Esophagus muscularis mucosa (tissue), 4 donors: Measurements from ENCODE around the gene CDH4.

Source experiments
- EP300 ChIP-seq: sonication (generic); formaldehyde crosslinking; IDR thresholded peaks from one replicate; pipeline ENCODE4 v1.6.1; 2017; ENCODE audit warnings: antibody characterized with exemption
- POLR2A ChIP-seq: fragments of 450-650 bp; IDR thresholded peaks from one replicate; pipeline ENCODE4 v1.6.1; 2017; ENCODE audit warnings: antibody characterized with exemption, moderate library complexity, mild to moderate bottlenecking, low read depth
- POLR2AphosphoS5 ChIP-seq, 2 donors: sonication (generic); formaldehyde crosslinking; IDR thresholded peaks; one replicate each; pipeline ENCODE4 v1.6.1; 2017; ENCODE audit warnings: antibody characterized with exemption in 2 of 2
- TF ChIP-seq, protein P1 (sequence below), 3 experiments: fragments of 200-600 bp in 2 of 3; fragments of 450-650 bp in 1 of 3; sonication (generic) in 2 of 3; IDR thresholded peaks; one replicate each; pipeline ENCODE4 v1.5.1; 2017 to 2019; ENCODE audit warnings: antibody characterized with exemption in 3 of 3, mild to moderate bottlenecking in 2 of 3, moderate library complexity in 1 of 3

DNA sequence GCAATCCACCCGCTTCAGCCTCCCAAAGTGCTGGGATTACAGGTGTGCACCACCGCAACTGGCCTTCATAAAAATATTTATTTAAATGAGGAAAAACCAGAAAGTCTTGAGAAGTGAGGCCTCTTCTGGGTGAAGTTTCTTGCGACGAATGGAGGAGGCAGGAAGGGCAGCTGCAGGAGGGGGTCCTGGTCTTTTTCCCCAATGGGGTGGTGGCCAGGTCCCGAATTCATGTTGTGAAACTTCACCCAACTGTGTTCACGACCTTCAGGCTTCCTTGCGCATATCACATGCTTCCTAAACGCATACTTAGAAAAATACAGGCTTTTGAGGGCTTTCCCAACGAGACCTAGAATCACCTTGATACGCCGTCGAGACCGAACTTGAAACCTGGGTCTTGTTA is 145.1 kb downstream of the CDH4 start:
- TF ChIP-seq, protein P1, sequence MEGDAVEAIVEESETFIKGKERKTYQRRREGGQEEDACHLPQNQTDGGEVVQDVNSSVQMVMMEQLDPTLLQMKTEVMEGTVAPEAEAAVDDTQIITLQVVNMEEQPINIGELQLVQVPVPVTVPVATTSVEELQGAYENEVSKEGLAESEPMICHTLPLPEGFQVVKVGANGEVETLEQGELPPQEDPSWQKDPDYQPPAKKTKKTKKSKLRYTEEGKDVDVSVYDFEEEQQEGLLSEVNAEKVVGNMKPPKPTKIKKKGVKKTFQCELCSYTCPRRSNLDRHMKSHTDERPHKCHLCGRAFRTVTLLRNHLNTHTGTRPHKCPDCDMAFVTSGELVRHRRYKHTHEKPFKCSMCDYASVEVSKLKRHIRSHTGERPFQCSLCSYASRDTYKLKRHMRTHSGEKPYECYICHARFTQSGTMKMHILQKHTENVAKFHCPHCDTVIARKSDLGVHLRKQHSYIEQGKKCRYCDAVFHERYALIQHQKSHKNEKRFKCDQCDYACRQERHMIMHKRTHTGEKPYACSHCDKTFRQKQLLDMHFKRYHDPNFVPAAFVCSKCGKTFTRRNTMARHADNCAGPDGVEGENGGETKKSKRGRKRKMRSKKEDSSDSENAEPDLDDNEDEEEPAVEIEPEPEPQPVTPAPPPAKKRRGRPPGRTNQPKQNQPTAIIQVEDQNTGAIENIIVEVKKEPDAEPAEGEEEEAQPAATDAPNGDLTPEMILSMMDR (IDR thresholded peaks at IDR 0.05), result no peak
- TF ChIP-seq EP300 (no peak), POLR2A (no peak), POLR2AphosphoS5 (IDR thresholded peaks at IDR 0.05) (no peak)
